ENCODE measurements around the gene ARX. TPM values are rescaled to one million over a fixed set of nuclear protein-coding genes. Genes with fewer than 3 reads are reported as not detected.

ARX gene
- total and polyA plus RNA-seq, 2 of the 8 experiments (the other 6 are each of a cell fraction or from before 2014, with no cell fraction given), result not detected

GRCh38 chrX:25010784-25011588 is 4.8 kb downstream of the ARX start (continued):
- TF ChIP-seq ATF3 (IDR thresholded peaks at IDR 0.05; ENCODE audit: insufficient read depth, low read depth, low read length) (no peak), SIX5 (IDR thresholded peaks at IDR 0.05; ENCODE audit: low read depth, low read length) (no peak), CBX8 (IDR thresholded peaks at IDR 0.05; ENCODE audit: borderline replicate concordance, low read depth, low read length) (no peak), CTCF (IDR thresholded peaks at IDR 0.05; ENCODE audit: control extremely low read depth in 1 of 3, insufficient read depth in 1 of 3, low read depth in 1 of 3, low read length in 3 of 3) (no peak), SIRT6 (IDR thresholded peaks at IDR 0.05; ENCODE audit: low read length) (no peak), RFX5 (IDR thresholded peaks at IDR 0.05; ENCODE audit: borderline replicate concordance, low read depth, low read length) (no peak), NRF1 (IDR thresholded peaks at IDR 0.05; ENCODE audit: low read depth, low read length) (no peak), FOSL1 (IDR thresholded peaks at IDR 0.05; ENCODE audit: insufficient read depth, low read depth, low read length) (no peak), EP300 (IDR thresholded peaks at IDR 0.05; ENCODE audit: borderline replicate concordance in 1 of 2, low read depth in 2 of 2, low read length in 2 of 2) (no peak), TCF12 (IDR thresholded peaks at IDR 0.05; ENCODE audit: low read depth, low read length) (no peak), KDM5A (IDR thresholded peaks at IDR 0.05; ENCODE audit: low read length) (no peak), RNF2 (IDR thresholded peaks at IDR 0.05; ENCODE audit: borderline replicate concordance, low read depth, low read length, missing control alignments, poor library complexity, severe bottlenecking) (peak; percentile 44), CREB1 (IDR thresholded peaks at IDR 0.05) (no peak), SAP30 (IDR thresholded peaks at IDR 0.05; ENCODE audit: insufficient read depth, insufficient replicate concordance, low read length) (no peak), SP4 (IDR thresholded peaks at IDR 0.05; ENCODE audit: low read length) (no peak), JUN (IDR thresholded peaks at IDR 0.05; ENCODE audit: low read depth, low read length) (no peak), CHD2 (IDR thresholded peaks at IDR 0.05; ENCODE audit: low read length) (no peak)
- TF ChIP-seq, protein P1, sequence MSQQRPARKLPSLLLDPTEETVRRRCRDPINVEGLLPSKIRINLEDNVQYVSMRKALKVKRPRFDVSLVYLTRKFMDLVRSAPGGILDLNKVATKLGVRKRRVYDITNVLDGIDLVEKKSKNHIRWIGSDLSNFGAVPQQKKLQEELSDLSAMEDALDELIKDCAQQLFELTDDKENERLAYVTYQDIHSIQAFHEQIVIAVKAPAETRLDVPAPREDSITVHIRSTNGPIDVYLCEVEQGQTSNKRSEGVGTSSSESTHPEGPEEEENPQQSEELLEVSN (IDR thresholded peaks at IDR 0.05), result no peak
